ENCODE measurements around the gene MS4A6A. TPM values are rescaled to one million over a fixed set of nuclear protein-coding genes. Genes with fewer than 3 reads are reported as not detected.

MS4A6A gene
- total and polyA plus RNA-seq, 2 donors (not counting 3 experiments of a cell fraction or from before 2014, with no cell fraction given), result 2.7 to 5.0 TPM

- Histone ChIP-seq H3K27ac (ENCODE audit: insufficient read depth, low read depth, low read length) (no peak overlapping the region), H3K9me1 (replicated peaks; ENCODE audit: control insufficient read depth, extremely low read depth, insufficient read depth, low read length) (no peaks in the 10 kb centered on the region), H3K9me3 (replicated peaks; ENCODE audit: control insufficient read depth, insufficient read depth, low read length) (no peaks in the 10 kb centered on the region), H3K9ac (replicated peaks; ENCODE audit: extremely low read depth, insufficient read depth, low read length) (no peak overlapping the region), H3K4me2 (ENCODE audit: insufficient read depth, low read length) (no peak overlapping the region), H3K79me2 (ENCODE audit: control insufficient read depth, insufficient read depth, low read length) (no peaks in the 10 kb centered on the region), H3K27me3 (ENCODE audit: control insufficient read depth in 2 of 2, insufficient read depth in 2 of 2, low read length in 2 of 2) (no peaks in the 10 kb centered on the region), H2AFZ (ENCODE audit: low read depth, low read length) (no peak overlapping the region), H3K4me1 (ENCODE audit: control insufficient read depth, extremely low read depth, insufficient read depth, low read length) (no peaks in the 10 kb centered on the region), H4K20me1 (replicated peaks; ENCODE audit: control insufficient read depth, extremely low read depth, insufficient read depth, low read length) (no peaks in the 10 kb centered on the region), H3K36me3 (ENCODE audit: control insufficient read depth in 2 of 2, extremely low read depth in 1 of 2, insufficient read depth in 2 of 2, low read length in 2 of 2) (no peaks in the 10 kb centered on the region), H3K4me3 (replicated peaks in 1 of 3; ENCODE audit: insufficient read depth in 1 of 3, low read depth in 1 of 3, low read length in 3 of 3) (no peak overlapping the region)
- intact Hi-C loops (cut with micrococcal nuclease), result no loop called here
- CTCF ChIA-PET, result interaction anchor here (1.5 kb wide), 1 partner anchor 24 kb away, joined by 5 read pairs; no protein-coding TSS in a partner anchor
- BruUV-seq (replicated peaks), result no TSS peak
- TF ChIP-seq GATA2 (IDR thresholded peaks at IDR 0.05; ENCODE audit: insufficient read depth, insufficient read length, low read depth, low read length) (no peak), EZH2 (IDR thresholded peaks at IDR 0.05; ENCODE audit: borderline replicate concordance, low read depth, low read length, severe bottlenecking) (no peak), CTCF (IDR thresholded peaks at IDR 0.05; ENCODE audit: extremely low read depth in 1 of 2, insufficient read depth in 1 of 2, low read depth in 1 of 2, low read length in 2 of 2) (no peak), JUN (IDR thresholded peaks at IDR 0.05; ENCODE audit: borderline replicate concordance, insufficient read depth, insufficient read length, low read depth) (no peak), MAX (IDR thresholded peaks at IDR 0.05; ENCODE audit: insufficient read depth, insufficient read length) (no peak)
- dilution Hi-C loops (cut with MboI; ENCODE audit: extremely low pct_ligation_motif_present, low sequenced_read_pairs), result no loop called here
- DNase-seq (ENCODE audit: low read depth, low spot score), result no peak
- POLR2A ChIA-PET, result no interaction called here
- no peak for FAIRE-seq
Measured at GRCh38 chr11:60143768-60144167, 39.1 kb downstream of the MS4A6A start.

GRCh38 chr11:60133917-60134316 lies 49.0 kb downstream of the MS4A6A start:
- Histone ChIP-seq H3K4me2 (ENCODE audit: insufficient read depth, low read length) (no peak overlapping the region), H3K9me3 (replicated peaks; ENCODE audit: control insufficient read depth, insufficient read depth, low read length) (no peaks in the 10 kb centered on the region), H3K27me3 (ENCODE audit: control insufficient read depth in 2 of 2, insufficient read depth in 2 of 2, low read length in 2 of 2) (no peaks in the 10 kb centered on the region), H3K79me2 (ENCODE audit: control insufficient read depth, insufficient read depth, low read length) (no peaks in the 10 kb centered on the region), H3K4me1 (ENCODE audit: control insufficient read depth, extremely low read depth, insufficient read depth, low read length) (no peaks in the 10 kb centered on the region), H4K20me1 (replicated peaks; ENCODE audit: control insufficient read depth, extremely low read depth, insufficient read depth, low read length) (no peaks in the 10 kb centered on the region), H3K9me1 (replicated peaks; ENCODE audit: control insufficient read depth, extremely low read depth, insufficient read depth, low read length) (no peaks in the 10 kb centered on the region), H3K4me3 (replicated peaks in 1 of 3; ENCODE audit: insufficient read depth in 1 of 3, low read depth in 1 of 3, low read length in 3 of 3) (no peak overlapping the region), H3K36me3 (ENCODE audit: control insufficient read depth in 2 of 2, extremely low read depth in 1 of 2, insufficient read depth in 2 of 2, low read length in 2 of 2) (no peaks in the 10 kb centered on the region), H3K9ac (replicated peaks; ENCODE audit: extremely low read depth, insufficient read depth, low read length) (no peak overlapping the region), H2AFZ (ENCODE audit: low read depth, low read length) (no peak overlapping the region), H3K27ac (ENCODE audit: insufficient read depth, low read depth, low read length) (no peak overlapping the region)
- FAIRE-seq, result no peak
- intact Hi-C loops (cut with micrococcal nuclease) (no loop called here), dilution Hi-C loops (cut with MboI; ENCODE audit: extremely low pct_ligation_motif_present, low sequenced_read_pairs) (no loop called here)
- POLR2A ChIA-PET, result no interaction called here
- BruUV-seq (replicated peaks), result no TSS peak
- TF ChIP-seq MYC (IDR thresholded peaks at IDR 0.05; ENCODE audit: low read depth, low read length) (no peak), FOS (IDR thresholded peaks at IDR 0.05; ENCODE audit: borderline replicate concordance, insufficient read depth, low read length) (no peak), MAX (IDR thresholded peaks at IDR 0.05; ENCODE audit: insufficient read depth, insufficient read length) (no peak), CTCF (IDR thresholded peaks at IDR 0.05; ENCODE audit: extremely low read depth in 1 of 2, insufficient read depth in 1 of 2, low read depth in 1 of 2, low read length in 2 of 2) (no peak), GATA2 (IDR thresholded peaks at IDR 0.05; ENCODE audit: insufficient read depth, insufficient read length, low read depth, low read length) (no peak), JUN (IDR thresholded peaks at IDR 0.05; ENCODE audit: borderline replicate concordance, insufficient read depth, insufficient read length, low read depth) (no peak), POLR2AphosphoS5 (IDR thresholded peaks at IDR 0.05; ENCODE audit: insufficient read depth, low read depth, low read length) (no peak), EZH2 (IDR thresholded peaks at IDR 0.05; ENCODE audit: borderline replicate concordance, low read depth, low read length, severe bottlenecking) (no peak), POLR2A (IDR thresholded peaks at IDR 0.05; ENCODE audit: low read depth, low read length) (no peak)
- no peak for DNase-seq (ENCODE audit: low read depth, low spot score)
- CTCF ChIA-PET, result no interaction called here

Measured in endothelial cell of umbilical vein (primary cell).